Activated CD8-positive, alpha-beta T cell treated with anti-CD3 and anti-CD28 coated beads for 36 hours (primary cell): Measurements from ENCODE around the gene C5orf15. TPM values are rescaled to one million over a fixed set of nuclear protein-coding genes. Genes with fewer than 3 reads are reported as not detected.
"Not testable (repeated sequence)": the region's sequence is repeated elsewhere in the genome, so short reads cannot be mapped to it uniquely, and the experiment has no call there.

Experiments
- ATAC-seq: fragments of 200-7000 bp; cut with Tn5 transposase; one replicate; pipeline ENCODE4 v1.10.0; 2021; ENCODE audit warnings: mild to moderate bottlenecking, moderate library complexity
- CTCF ChIA-PET: fragments of 350-600 bp; sonication (Branson Sonifier 250); formaldehyde crosslinking; loops from one replicate; lab custom pipeline; 2021; ENCODE audit warnings: antibody characterized with exemption; lab: Charles Lee
- POLR2A ChIA-PET: fragments of 350-600 bp; sonication (Branson Sonifier 250); formaldehyde crosslinking; loops from one replicate; lab custom pipeline; 2021; ENCODE audit warnings: antibody characterized with exemption; lab: Charles Lee
- DNase-seq: peaks from one replicate; pipeline ENCODE4 v3.0.0-alpha.2; 2020
- H3K27ac Mint-ChIP-seq: one replicate; pipeline ENCODE4 v1.8.0; 2021; ENCODE audit warnings: mild to moderate bottlenecking, mixed read lengths
- H3K27me3 Mint-ChIP-seq: one replicate; pipeline ENCODE4 v1.8.0; 2021; ENCODE audit warnings: mixed read lengths
- H3K36me3 Mint-ChIP-seq: one replicate; pipeline ENCODE4 v1.8.0; 2021; ENCODE audit warnings: low read depth, mixed read lengths
- H3K4me1 Mint-ChIP-seq: one replicate; pipeline ENCODE4 v1.8.0; 2021; ENCODE audit warnings: low read depth, mixed read lengths
- H3K4me3 Mint-ChIP-seq: one replicate; pipeline ENCODE4 v1.8.0; 2021; ENCODE audit warnings: mild to moderate bottlenecking, moderate library complexity, mixed read lengths
- H3K9me3 Mint-ChIP-seq: one replicate; pipeline ENCODE4 v1.8.0; 2021; ENCODE audit warnings: mixed read lengths
- intact Hi-C: fragments of 100-400 bp; cut with micrococcal nuclease; formaldehyde crosslinking; loops from one replicate; pipeline ENCODE4 v1.10.0; 2022
- total RNA-seq, 2 experiments: library from RNA; stranded (reverse); gene quantifications; one replicate each; pipeline ENCODE4 v1.2.3, GENCODE V29; 2021
- TF ChIP-seq, protein P1 (sequence below): fragments of 200-600 bp; IDR thresholded peaks from one replicate; pipeline ENCODE4 v1.8.0; 2022; ENCODE audit warnings: antibody characterized with exemption, mild to moderate bottlenecking

The C5orf15 gene
- total RNA-seq, 2 experiments from 2014 or later = 27.4 to 30.8 TPM

DNA sequence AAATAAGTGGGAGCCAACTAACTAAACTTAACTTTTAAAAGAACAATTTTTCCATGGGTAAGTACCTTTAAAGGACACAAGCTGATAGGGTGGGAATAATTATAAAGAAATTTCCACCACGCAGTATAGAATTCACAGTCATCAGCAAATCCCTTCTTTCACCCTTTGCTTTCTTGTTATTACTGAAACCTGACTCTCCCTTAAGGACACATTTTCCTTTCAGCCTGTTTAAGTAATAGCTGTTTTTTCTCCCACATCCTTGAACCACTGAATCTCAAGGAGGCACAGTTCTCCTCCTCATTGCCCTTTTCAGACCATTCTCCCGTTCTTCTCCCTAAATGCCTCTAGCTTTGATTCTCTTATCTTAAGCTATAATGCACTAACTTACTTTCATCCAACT is 6.3 kb downstream of the C5orf15 start:
- TF ChIP-seq, protein P1, sequence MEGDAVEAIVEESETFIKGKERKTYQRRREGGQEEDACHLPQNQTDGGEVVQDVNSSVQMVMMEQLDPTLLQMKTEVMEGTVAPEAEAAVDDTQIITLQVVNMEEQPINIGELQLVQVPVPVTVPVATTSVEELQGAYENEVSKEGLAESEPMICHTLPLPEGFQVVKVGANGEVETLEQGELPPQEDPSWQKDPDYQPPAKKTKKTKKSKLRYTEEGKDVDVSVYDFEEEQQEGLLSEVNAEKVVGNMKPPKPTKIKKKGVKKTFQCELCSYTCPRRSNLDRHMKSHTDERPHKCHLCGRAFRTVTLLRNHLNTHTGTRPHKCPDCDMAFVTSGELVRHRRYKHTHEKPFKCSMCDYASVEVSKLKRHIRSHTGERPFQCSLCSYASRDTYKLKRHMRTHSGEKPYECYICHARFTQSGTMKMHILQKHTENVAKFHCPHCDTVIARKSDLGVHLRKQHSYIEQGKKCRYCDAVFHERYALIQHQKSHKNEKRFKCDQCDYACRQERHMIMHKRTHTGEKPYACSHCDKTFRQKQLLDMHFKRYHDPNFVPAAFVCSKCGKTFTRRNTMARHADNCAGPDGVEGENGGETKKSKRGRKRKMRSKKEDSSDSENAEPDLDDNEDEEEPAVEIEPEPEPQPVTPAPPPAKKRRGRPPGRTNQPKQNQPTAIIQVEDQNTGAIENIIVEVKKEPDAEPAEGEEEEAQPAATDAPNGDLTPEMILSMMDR = no peak
- ChIA-PET CTCF (interaction anchor here (1.3 to 1.9 kb wide), 3 partner anchors 17 to 538 kb away, joined by 5 to 8 read pairs (median 6); no protein-coding TSS in a partner anchor), POLR2A (interaction anchor here (1.2 to 1.3 kb wide), 3 partner anchors 11 to 215 kb away, joined by 3 to 6 read pairs (median 4); partner anchors contain the start of genes SKP1 and VDAC1)
- no peak for DNase-seq
- Mint-ChIP-seq H3K36me3 (peaks cover 56% of the 10 kb centered on the region), H3K4me1 (peaks cover 65% of the 10 kb centered on the region), H3K4me3 (no peak overlapping the region), H3K27ac (peak overlapping the region; percentile 92), H3K27me3 (no peaks in the 10 kb centered on the region), H3K9me3 (peaks cover 6% of the 10 kb centered on the region)
- intact Hi-C loops = no loop called here
- ATAC-seq = no peak

DNA sequence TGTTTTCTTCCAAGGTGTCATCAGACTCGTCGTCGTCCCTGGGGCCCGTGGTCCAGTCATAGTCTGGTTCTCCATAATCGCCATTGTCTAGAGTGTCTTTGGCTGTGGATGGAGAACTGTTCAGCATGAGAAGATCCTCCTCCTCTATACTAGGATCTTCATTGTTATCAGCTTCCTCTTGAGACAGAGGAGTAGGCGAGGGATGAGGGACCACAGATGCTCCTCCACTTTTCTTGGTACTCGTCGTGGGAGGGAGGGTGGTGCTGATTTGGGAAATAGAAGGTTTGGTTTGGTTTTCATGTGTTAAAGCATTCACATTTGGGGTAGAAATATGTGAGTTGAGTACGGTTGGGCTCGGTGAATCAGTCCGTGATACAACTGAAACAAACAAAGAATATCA is 8.8 kb downstream of the C5orf15 start:
- Mint-ChIP-seq H3K36me3 (peaks cover 60% of the 10 kb centered on the region), H3K4me1 (peaks cover 49% of the 10 kb centered on the region), H3K4me3 (peak overlapping the region; percentile 16), H3K27me3 (no peaks in the 10 kb centered on the region), H3K27ac (peak overlapping the region; percentile 72), H3K9me3 (peaks cover 5% of the 10 kb centered on the region)
- TF ChIP-seq, protein P1 = no peak
- DNase-seq (no peak), ATAC-seq (no peak)
- intact Hi-C loops = no loop called here
- ChIA-PET POLR2A (interaction anchor here (1.1 kb wide), 1 partner anchor 43 kb away, joined by 4 read pairs; no protein-coding TSS in a partner anchor), CTCF (interaction anchor here (0.8 to 1.3 kb wide), 2 partner anchors 18 to 20 kb away, joined by 3 to 4 read pairs; no protein-coding TSS in a partner anchor)

DNA sequence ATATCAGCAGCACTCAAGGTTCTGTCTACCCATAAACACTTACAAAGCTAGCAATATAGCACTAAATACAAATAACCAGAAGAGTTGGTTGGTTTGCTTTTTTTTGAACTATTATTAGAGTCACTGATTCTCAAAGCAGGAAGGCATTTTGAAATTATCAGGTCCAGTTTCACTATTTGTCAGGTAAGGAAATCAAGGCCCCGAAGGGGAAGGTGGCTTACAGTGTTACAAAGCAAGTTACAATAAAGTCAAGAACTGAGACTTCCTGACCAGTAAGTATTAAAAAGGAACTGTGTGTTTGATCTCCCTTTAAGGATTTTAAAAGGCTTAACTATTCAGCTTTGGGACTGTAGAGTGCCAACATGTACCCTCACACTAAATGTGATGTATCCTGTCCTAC is 10.8 kb downstream of the C5orf15 start:
- POLR2A ChIA-PET = no interaction called here
- TF ChIP-seq, protein P1 = no peak
- no peaks in the 10 kb centered on the region for H3K9me3 Mint-ChIP-seq
- peak; percentile 62 for ATAC-seq
- intact Hi-C loops = no loop called here
- peak overlapping the region; percentile 89 for H3K27ac Mint-ChIP-seq
- peaks cover 44% of the 10 kb centered on the region for H3K36me3 Mint-ChIP-seq
- H3K27me3 Mint-ChIP-seq = no peaks in the 10 kb centered on the region
- peak; percentile 39 for DNase-seq
- CTCF ChIA-PET = interaction anchor here (1.2 kb wide), 1 partner anchor 13 kb away, joined by 4 read pairs; no protein-coding TSS in a partner anchor
- H3K4me3 Mint-ChIP-seq = peak overlapping the region; percentile 18
- peaks cover 31% of the 10 kb centered on the region for H3K4me1 Mint-ChIP-seq

DNA sequence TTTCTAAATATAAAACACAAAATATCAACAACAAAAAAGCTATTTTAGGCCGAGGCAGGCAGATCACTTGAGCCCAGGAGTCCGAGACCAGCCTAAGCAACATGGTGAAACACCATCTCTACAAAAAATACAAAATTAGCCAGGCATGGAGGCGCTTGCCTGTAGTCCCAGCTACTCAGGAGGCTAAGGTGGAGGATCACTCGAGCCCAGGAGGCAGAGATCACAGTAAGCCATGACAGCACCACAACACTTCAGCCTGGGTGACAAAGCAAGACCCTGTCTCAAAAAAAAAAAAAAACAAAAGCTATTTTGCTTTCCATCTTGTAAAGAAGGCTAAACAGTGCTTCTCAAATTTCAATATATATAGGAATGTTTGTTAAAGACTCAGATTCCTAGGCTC is 11.3 kb downstream of the C5orf15 start:
- TF ChIP-seq, protein P1 = no peak
- ATAC-seq (no peak), DNase-seq (no peak)
- H3K27me3 Mint-ChIP-seq = no peaks in the 10 kb centered on the region
- ChIA-PET POLR2A (no interaction called here), CTCF (interaction anchor here (1.2 kb wide), 1 partner anchor 23 kb away, joined by 5 read pairs; no protein-coding TSS in a partner anchor)
- H3K27ac Mint-ChIP-seq = peak overlapping the region; percentile 89
- H3K4me3 Mint-ChIP-seq = no peak overlapping the region
- H3K4me1 Mint-ChIP-seq = peaks cover 26% of the 10 kb centered on the region
- no peaks in the 10 kb centered on the region for H3K9me3 Mint-ChIP-seq
- intact Hi-C loops = no loop called here
- H3K36me3 Mint-ChIP-seq = peaks cover 40% of the 10 kb centered on the region

DNA sequence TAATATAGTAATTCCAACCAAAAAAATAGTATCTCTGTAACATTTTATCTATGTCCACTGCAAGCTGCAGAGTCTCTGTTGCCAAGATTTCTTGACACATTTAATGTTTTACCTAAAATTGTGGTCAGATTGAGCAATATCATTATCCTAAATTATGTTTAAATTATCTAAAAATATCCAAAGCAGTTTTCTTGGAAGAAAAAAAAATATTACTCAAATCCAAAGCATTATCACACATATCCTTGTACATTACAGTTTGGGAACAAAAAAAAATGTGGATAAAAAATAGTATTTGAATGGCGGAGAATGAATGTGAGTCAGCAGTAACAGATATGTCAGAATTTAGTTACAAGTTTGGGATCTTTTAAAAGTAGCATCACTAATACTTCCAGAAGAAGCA is 12.2 kb downstream of the C5orf15 start:
- POLR2A ChIA-PET, ATAC-seq, H3K9me3 Mint-ChIP-seq, H3K27me3 Mint-ChIP-seq, H3K27ac Mint-ChIP-seq, H3K4me3 Mint-ChIP-seq, DNase-seq, intact Hi-C loops: not testable (repeated sequence)
- peaks cover 26% of the 10 kb centered on the region for H3K4me1 Mint-ChIP-seq
- CTCF ChIA-PET = interaction anchor here (1.2 kb wide), 1 partner anchor 23 kb away, joined by 5 read pairs; no protein-coding TSS in a partner anchor
- peaks cover 40% of the 10 kb centered on the region for H3K36me3 Mint-ChIP-seq
